HEK293T (cell line): Measurements from ENCODE around the gene SFTA2.
"Not testable (repeated sequence)": the region's sequence is repeated elsewhere in the genome, so short reads cannot be mapped to it uniquely, and the experiment has no call there.

Source experiments
- CTCF ChIA-PET: fragments of 350-600 bp; formaldehyde crosslinking; extraction: SDS; loops from one replicate; lab custom pipeline; 2021; ENCODE audit warnings: antibody characterized with exemption, inconsistent platforms; lab: Yijun Ruan, JAX
- POLR2A ChIA-PET: fragments of 350-600 bp; formaldehyde crosslinking; extraction: SDS; loops from one replicate; lab custom pipeline; 2020; ENCODE audit warnings: antibody characterized with exemption, inconsistent platforms; lab: Yijun Ruan, JAX
- DNase-seq: peaks from one replicate; pipeline ENCODE4 v3.0.0; 2012; ENCODE audit warnings: mixed read lengths; ENCODE audit errors: extremely low spot score
- ARNT ChIP-seq: fragments of 450-650 bp; IDR thresholded peaks from 2 replicates; pipeline ENCODE4 v1.6.1; 2017; ENCODE audit warnings: mild to moderate bottlenecking
- BHLHE40 ChIP-seq: fragments of 450-650 bp; IDR thresholded peaks from 2 replicates; pipeline ENCODE4 v1.6.1; 2016; ENCODE audit warnings: mild to moderate bottlenecking, moderate library complexity, borderline replicate concordance
- CTBP1 ChIP-seq: fragments of 450-650 bp; IDR thresholded peaks from 2 replicates; pipeline ENCODE4 v1.6.1; 2016; ENCODE audit warnings: borderline replicate concordance
- ELF4 ChIP-seq: fragments of 450-650 bp; IDR thresholded peaks from 2 replicates; pipeline ENCODE4 v1.6.1; 2017; ENCODE audit warnings: antibody characterized with exemption
- FOXA1 ChIP-seq: fragments of 450-650 bp; IDR thresholded peaks from 2 replicates; pipeline ENCODE4 v1.6.1; 2016; ENCODE audit warnings: mild to moderate bottlenecking
- FOXK2 ChIP-seq: fragments of 450-650 bp; IDR thresholded peaks from 2 replicates; pipeline ENCODE4 v1.6.1; 2016; ENCODE audit warnings: mild to moderate bottlenecking
- FOXM1 ChIP-seq: fragments of 450-650 bp; IDR thresholded peaks from 2 replicates; pipeline ENCODE4 v1.6.1; 2017; ENCODE audit warnings: mild to moderate bottlenecking, borderline replicate concordance
- HDGF ChIP-seq: fragments of 450-650 bp; IDR thresholded peaks from 2 replicates; pipeline ENCODE4 v1.6.1; 2017; ENCODE audit warnings: antibody characterized with exemption, borderline replicate concordance
- L3MBTL2 ChIP-seq: fragments of 450-650 bp; conservative IDR thresholded peaks from 2 replicates; pipeline ENCODE4 v1.6.1; 2016; ENCODE audit warnings: mild to moderate bottlenecking
- LEF1 ChIP-seq: fragments of 450-650 bp; IDR thresholded peaks from 2 replicates; pipeline ENCODE4 v1.6.1; 2017; ENCODE audit warnings: mild to moderate bottlenecking, borderline replicate concordance
- NFRKB ChIP-seq: fragments of 450-650 bp; IDR thresholded peaks from 2 replicates; pipeline ENCODE4 v1.6.1; 2016; ENCODE audit warnings: mild to moderate bottlenecking, moderate library complexity
- PKNOX1 ChIP-seq: fragments of 450-650 bp; IDR thresholded peaks from 2 replicates; pipeline ENCODE4 v1.6.1; 2016
- SP1 ChIP-seq: fragments of 450-650 bp; IDR thresholded peaks from 2 replicates; pipeline ENCODE4 v1.6.1; 2017
- SUZ12 ChIP-seq: fragments of 450-650 bp; IDR thresholded peaks from 2 replicates; pipeline ENCODE4 v1.6.1; 2016; ENCODE audit warnings: mild to moderate bottlenecking
- TARDBP ChIP-seq: fragments of 450-650 bp; IDR thresholded peaks from 2 replicates; pipeline ENCODE4 v1.6.1; 2016
- ZNF384 ChIP-seq: fragments of 450-650 bp; IDR thresholded peaks from 2 replicates; pipeline ENCODE4 v1.6.1; 2016

The SFTA2 gene

GRCh38 chr6:30907758-30908591, 24.0 kb downstream of the SFTA2 start, which contains the start of gene GTF2H4:
TSS of gene GTF2H4 (plus strand) at chr6:30908207.
- ChIA-PET CTCF (interaction anchor here (0.6 kb wide), 1 partner anchor 109 kb away, joined by 3 read pairs; no protein-coding TSS in a partner anchor), POLR2A (interaction anchor here (0.6 to 1.5 kb wide), 9 partner anchors 9 to 177 kb away, joined by 3 to 9 read pairs (median 4); partner anchors contain the start of gene DDR1)
- peak; percentile 91 for DNase-seq
- TF ChIP-seq FOXK2, result no peak
- TF ChIP-seq CTBP1, result peak; percentile 68; the same call in 1 of the 2 replicates
- no peak for TF ChIP-seq NFRKB
- no peak for TF ChIP-seq FOXM1
- TF ChIP-seq ELF4, result peak; percentile 88
- no peak for TF ChIP-seq LEF1
- peak; percentile 95 for TF ChIP-seq SUZ12
- TF ChIP-seq L3MBTL2, result peak; percentile 64
- no peak for TF ChIP-seq SP1

GRCh38 chr6:30907290-30907757, 24.6 kb downstream of the SFTA2 start:
- ChIA-PET POLR2A (interaction anchor here (0.6 to 1.5 kb wide), 9 partner anchors 9 to 177 kb away, joined by 3 to 9 read pairs (median 4); partner anchors contain the start of gene DDR1), CTCF (interaction anchor here (0.6 kb wide), 1 partner anchor 110 kb away, joined by 3 read pairs; no protein-coding TSS in a partner anchor)
- DNase-seq, result not testable (repeated sequence)

- no peak for DNase-seq
- TF ChIP-seq BHLHE40 (no peak), ARNT (no peak), FOXM1 (no peak), LEF1 (no peak), SUZ12 (no peak), HDGF (no peak), ZNF384 (no peak), TARDBP (no peak), FOXA1 (no peak), L3MBTL2 (no peak), SP1 (no peak), NFRKB (no peak), FOXK2 (no peak), PKNOX1 (no peak), CTBP1 (no peak), ELF4 (no peak)
- ChIA-PET POLR2A (interaction anchor here (1.1 to 1.9 kb wide), 2 partner anchors 11 to 19 kb away, joined by 4 to 6 read pairs; partner anchors contain the start of genes DDR1 and VARS2), CTCF (no interaction called here)
Observed at GRCh38 chr6:30903236-30903635, 28.7 kb downstream of the SFTA2 start.

GRCh38 chr6:30902709-30903108, 29.3 kb downstream of the SFTA2 start:
- ChIA-PET POLR2A (no interaction called here), CTCF (no interaction called here)
- DNase-seq, result no peak
- TF ChIP-seq FOXA1 (no peak), ELF4 (no peak), CTBP1 (no peak), PKNOX1 (no peak), ZNF384 (no peak), FOXK2 (no peak), TARDBP (no peak), L3MBTL2 (no peak), HDGF (no peak), BHLHE40 (no peak), SP1 (no peak), SUZ12 (no peak)

GRCh38 chr6:30902196-30902595, 29.8 kb downstream of the SFTA2 start:
- DNase-seq, POLR2A ChIA-PET, CTCF ChIA-PET: not testable (repeated sequence)

- ChIA-PET CTCF (no interaction called here), POLR2A (interaction anchor here (0.6 kb wide), 1 partner anchor 55 kb away, joined by 3 read pairs; no protein-coding TSS in a partner anchor)
- no peak for DNase-seq
- TF ChIP-seq HDGF, result no peak
- TF ChIP-seq LEF1, result no peak
- no peak for TF ChIP-seq SUZ12
- no peak for TF ChIP-seq SP1
- no peak for TF ChIP-seq ELF4
- no peak for TF ChIP-seq BHLHE40
- TF ChIP-seq PKNOX1, result no peak
- no peak for TF ChIP-seq L3MBTL2
- TF ChIP-seq TARDBP, result no peak
- no peak for TF ChIP-seq ARNT
- no peak for TF ChIP-seq FOXM1
- no peak for TF ChIP-seq ZNF384
- TF ChIP-seq FOXK2, result no peak
- TF ChIP-seq NFRKB, result no peak
- TF ChIP-seq FOXA1, result no peak
- TF ChIP-seq CTBP1, result no peak
Observed at GRCh38 chr6:30901436-30901835, 30.5 kb downstream of the SFTA2 start.
